ENCODE data around the gene FLT4. TPM values are rescaled to one million over a fixed set of nuclear protein-coding genes. Genes with fewer than 3 reads are reported as not detected.

Gene FLT4
- total and polyA plus RNA-seq, 2 experiments from 2014 or later: 3.4 to 13.8 TPM

DNA sequence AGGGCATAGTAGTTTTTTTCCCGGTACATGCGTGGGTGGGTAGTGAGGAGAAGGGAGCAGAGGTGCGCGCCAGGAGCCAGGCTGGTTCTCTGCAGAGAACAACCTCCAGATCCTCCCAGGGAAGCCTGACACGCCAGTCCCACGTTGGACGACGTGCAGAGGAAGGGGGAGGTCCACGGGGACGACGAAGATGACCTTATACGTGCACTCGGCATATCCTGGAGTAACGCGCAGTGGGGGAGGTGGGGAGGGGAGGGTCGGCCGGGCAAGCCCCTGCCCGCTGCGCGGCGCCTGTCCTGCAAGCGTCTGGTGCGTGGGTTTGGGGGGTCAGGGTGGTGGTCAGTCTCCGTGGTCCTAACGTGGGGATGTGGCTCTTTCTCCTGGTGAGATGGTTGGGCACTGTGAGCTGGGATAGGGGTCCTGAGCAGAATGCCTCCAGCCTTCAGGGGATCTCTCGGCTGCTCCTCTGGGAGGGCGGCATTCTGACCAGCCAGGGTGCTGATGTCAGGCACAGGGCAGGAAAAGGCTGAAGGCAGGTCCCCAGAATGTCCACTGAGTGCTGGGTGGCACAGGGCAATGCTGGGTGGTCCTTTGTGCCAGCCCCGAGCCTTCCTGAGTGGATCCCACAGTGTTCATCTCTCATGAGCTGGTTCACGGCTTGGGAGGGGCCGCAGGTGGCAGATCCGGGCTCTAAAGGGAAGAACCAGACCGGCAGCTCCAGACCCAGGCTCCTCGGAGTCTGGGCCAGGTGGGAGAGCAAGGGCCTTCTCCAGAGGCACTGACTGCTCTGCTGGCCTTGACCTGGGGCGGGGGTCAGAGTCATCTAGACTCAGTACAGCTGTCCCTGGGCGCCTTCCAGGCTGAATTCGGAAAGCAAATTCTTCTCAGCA, 47.6 kb downstream of the FLT4 start (continued):
- TF ChIP-seq NANOG (IDR thresholded peaks at IDR 0.05; ENCODE audit: borderline replicate concordance) (no peak), ZNF114 (CRISPR knock-in tag; IDR thresholded peaks at IDR 0.05) (no peak), EZH2 (IDR thresholded peaks at IDR 0.05; ENCODE audit: low read depth, unreplicated experiment) (no peak), JUNB (IDR thresholded peaks at IDR 0.05; ENCODE audit: unreplicated experiment) (no peak), ETS1 (IDR thresholded peaks at IDR 0.05) (no peak), ZNF331 (CRISPR knock-in tag; IDR thresholded peaks at IDR 0.05; ENCODE audit: low read depth) (no peak), POLR2AphosphoS5 (IDR thresholded peaks at IDR 0.05; ENCODE audit: low read depth) (no peak), EZH2phosphoT487 (IDR thresholded peaks at IDR 0.05; ENCODE audit: unreplicated experiment) (no peak)

DNA sequence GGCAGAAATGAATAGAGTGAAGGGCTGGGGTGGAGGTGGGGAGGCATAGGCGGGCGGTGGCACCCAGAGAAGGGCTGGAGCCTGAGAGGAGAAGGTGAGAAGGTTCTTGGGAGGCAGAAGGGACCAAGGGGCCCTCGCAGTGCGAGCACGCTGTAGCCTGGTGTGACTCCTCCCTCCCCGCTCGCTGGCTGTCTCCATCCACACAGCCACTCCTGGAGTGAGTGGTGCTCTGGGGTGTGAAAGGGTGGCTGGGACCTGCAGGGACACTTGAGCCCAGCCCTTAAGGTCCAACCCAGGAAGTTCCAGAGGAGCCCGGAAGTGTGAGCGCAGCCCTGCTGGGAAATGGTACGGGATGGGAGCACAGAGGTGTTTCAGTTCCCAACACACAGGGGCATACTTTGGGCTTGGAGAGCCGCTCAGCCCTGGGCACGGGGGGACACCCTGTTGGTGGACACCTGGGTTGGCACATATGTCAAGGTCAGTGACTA, 48.8 kb downstream of the FLT4 start:
- Histone ChIP-seq H3K4me3 (no peak overlapping the region), H3K4me1 (ENCODE audit: insufficient read depth) (no peaks in the 10 kb centered on the region), H3K4me2 (no peak overlapping the region), H3K27me3 (ENCODE audit: insufficient read depth) (no peaks in the 10 kb centered on the region), H3K27ac (ENCODE audit: low read depth) (no peak overlapping the region), H3K36me3 (ENCODE audit: insufficient read depth) (no peaks in the 10 kb centered on the region), H2AFZ (no peak overlapping the region), H3K79me2 (replicated peaks; ENCODE audit: insufficient read depth) (no peaks in the 10 kb centered on the region), H3F3A (replicated peaks; ENCODE audit: low read depth) (no peaks in the 10 kb centered on the region), H3K9me2 (ENCODE audit: insufficient read depth) (no peaks in the 10 kb centered on the region), H4K20me1 (replicated peaks; ENCODE audit: insufficient read depth) (no peaks in the 10 kb centered on the region)
- Mint-ChIP-seq H3K4me1 (peaks cover 2% of the 10 kb centered on the region; the same call in 1 of the 3 replicates), H3K36me3 (ENCODE audit: low read depth) (no peaks in the 10 kb centered on the region; the same call in 2 of the 3 replicates), H3K9me3 (no peaks in the 10 kb centered on the region), H3K27ac (no peak overlapping the region), H3K4me3 (no peak overlapping the region), H3K27me3 (ENCODE audit: insufficient read depth, low read depth, poor library complexity) (peaks cover 15% of the 10 kb centered on the region)
- ATAC-seq: no peak
- no peak for DNase-seq (ENCODE audit: low spot score)
- TF ChIP-seq CREB1 (CRISPR knock-in tag; IDR thresholded peaks at IDR 0.05; ENCODE audit: low read depth): no peak
- no peak for TF ChIP-seq ETS1 (IDR thresholded peaks at IDR 0.05)
- TF ChIP-seq, protein P1, sequence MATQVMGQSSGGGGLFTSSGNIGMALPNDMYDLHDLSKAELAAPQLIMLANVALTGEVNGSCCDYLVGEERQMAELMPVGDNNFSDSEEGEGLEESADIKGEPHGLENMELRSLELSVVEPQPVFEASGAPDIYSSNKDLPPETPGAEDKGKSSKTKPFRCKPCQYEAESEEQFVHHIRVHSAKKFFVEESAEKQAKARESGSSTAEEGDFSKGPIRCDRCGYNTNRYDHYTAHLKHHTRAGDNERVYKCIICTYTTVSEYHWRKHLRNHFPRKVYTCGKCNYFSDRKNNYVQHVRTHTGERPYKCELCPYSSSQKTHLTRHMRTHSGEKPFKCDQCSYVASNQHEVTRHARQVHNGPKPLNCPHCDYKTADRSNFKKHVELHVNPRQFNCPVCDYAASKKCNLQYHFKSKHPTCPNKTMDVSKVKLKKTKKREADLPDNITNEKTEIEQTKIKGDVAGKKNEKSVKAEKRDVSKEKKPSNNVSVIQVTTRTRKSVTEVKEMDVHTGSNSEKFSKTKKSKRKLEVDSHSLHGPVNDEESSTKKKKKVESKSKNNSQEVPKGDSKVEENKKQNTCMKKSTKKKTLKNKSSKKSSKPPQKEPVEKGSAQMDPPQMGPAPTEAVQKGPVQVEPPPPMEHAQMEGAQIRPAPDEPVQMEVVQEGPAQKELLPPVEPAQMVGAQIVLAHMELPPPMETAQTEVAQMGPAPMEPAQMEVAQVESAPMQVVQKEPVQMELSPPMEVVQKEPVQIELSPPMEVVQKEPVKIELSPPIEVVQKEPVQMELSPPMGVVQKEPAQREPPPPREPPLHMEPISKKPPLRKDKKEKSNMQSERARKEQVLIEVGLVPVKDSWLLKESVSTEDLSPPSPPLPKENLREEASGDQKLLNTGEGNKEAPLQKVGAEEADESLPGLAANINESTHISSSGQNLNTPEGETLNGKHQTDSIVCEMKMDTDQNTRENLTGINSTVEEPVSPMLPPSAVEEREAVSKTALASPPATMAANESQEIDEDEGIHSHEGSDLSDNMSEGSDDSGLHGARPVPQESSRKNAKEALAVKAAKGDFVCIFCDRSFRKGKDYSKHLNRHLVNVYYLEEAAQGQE (IDR thresholded peaks at IDR 0.05; ENCODE audit: unreplicated experiment): no peak
- no peak for TF ChIP-seq POLR2AphosphoS5 (IDR thresholded peaks at IDR 0.05; ENCODE audit: low read depth)
- TF ChIP-seq EZH2 (IDR thresholded peaks at IDR 0.05; ENCODE audit: low read depth, unreplicated experiment): no peak
- no peak for TF ChIP-seq NANOG (IDR thresholded peaks at IDR 0.05; ENCODE audit: borderline replicate concordance)
- TF ChIP-seq ZNF331 (CRISPR knock-in tag; IDR thresholded peaks at IDR 0.05; ENCODE audit: low read depth): no peak
- TF ChIP-seq ZNF114 (CRISPR knock-in tag; IDR thresholded peaks at IDR 0.05): no peak
- TF ChIP-seq, protein P2, sequence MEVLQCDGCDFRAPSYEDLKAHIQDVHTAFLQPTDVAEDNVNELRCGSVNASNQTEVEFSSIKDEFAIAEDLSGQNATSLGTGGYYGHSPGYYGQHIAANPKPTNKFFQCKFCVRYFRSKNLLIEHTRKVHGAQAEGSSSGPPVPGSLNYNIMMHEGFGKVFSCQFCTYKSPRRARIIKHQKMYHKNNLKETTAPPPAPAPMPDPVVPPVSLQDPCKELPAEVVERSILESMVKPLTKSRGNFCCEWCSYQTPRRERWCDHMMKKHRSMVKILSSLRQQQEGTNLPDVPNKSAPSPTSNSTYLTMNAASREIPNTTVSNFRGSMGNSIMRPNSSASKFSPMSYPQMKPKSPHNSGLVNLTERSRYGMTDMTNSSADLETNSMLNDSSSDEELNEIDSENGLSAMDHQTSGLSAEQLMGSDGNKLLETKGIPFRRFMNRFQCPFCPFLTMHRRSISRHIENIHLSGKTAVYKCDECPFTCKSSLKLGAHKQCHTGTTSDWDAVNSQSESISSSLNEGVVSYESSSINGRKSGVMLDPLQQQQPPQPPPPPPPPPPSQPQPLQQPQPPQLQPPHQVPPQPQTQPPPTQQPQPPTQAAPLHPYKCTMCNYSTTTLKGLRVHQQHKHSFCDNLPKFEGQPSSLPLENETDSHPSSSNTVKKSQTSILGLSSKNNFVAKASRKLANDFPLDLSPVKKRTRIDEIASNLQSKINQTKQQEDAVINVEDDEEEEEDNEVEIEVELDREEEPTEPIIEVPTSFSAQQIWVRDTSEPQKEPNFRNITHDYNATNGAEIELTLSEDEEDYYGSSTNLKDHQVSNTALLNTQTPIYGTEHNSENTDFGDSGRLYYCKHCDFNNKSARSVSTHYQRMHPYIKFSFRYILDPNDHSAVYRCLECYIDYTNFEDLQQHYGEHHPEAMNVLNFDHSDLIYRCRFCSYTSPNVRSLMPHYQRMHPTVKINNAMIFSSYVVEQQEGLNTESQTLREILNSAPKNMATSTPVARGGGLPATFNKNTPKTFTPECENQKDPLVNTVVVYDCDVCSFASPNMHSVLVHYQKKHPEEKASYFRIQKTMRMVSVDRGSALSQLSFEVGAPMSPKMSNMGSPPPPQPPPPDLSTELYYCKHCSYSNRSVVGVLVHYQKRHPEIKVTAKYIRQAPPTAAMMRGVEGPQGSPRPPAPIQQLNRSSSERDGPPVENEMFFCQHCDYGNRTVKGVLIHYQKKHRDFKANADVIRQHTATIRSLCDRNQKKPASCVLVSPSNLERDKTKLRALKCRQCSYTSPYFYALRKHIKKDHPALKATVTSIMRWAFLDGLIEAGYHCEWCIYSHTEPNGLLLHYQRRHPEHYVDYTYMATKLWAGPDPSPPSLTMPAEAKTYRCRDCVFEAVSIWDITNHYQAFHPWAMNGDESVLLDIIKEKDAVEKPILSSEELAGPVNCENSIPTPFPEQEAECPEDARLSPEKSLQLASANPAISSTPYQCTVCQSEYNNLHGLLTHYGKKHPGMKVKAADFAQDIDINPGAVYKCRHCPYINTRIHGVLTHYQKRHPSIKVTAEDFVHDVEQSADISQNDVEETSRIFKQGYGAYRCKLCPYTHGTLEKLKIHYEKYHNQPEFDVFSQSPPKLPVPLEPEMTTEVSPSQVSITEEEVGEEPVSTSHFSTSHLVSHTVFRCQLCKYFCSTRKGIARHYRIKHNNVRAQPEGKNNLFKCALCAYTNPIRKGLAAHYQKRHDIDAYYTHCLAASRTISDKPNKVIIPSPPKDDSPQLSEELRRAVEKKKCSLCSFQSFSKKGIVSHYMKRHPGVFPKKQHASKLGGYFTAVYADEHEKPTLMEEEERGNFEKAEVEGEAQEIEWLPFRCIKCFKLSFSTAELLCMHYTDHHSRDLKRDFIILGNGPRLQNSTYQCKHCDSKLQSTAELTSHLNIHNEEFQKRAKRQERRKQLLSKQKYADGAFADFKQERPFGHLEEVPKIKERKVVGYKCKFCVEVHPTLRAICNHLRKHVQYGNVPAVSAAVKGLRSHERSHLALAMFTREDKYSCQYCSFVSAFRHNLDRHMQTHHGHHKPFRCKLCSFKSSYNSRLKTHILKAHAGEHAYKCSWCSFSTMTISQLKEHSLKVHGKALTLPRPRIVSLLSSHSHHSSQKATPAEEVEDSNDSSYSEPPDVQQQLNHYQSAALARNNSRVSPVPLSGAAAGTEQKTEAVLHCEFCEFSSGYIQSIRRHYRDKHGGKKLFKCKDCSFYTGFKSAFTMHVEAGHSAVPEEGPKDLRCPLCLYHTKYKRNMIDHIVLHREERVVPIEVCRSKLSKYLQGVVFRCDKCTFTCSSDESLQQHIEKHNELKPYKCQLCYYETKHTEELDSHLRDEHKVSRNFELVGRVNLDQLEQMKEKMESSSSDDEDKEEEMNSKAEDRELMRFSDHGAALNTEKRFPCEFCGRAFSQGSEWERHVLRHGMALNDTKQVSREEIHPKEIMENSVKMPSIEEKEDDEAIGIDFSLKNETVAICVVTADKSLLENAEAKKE (CRISPR knock-in tag; IDR thresholded peaks at IDR 0.05): no peak
